ENCODE data around the gene LRRC4B.

LRRC4B gene

GRCh38 chr19:50522881-50523280 lies 45.4 kb downstream of the LRRC4B start:
- no peak for DNase-seq (ENCODE audit: low read depth)

GRCh38 chr19:50520822-50521465 lies 47.3 kb downstream of the LRRC4B start:
- no peak for DNase-seq (ENCODE audit: low read depth)

- no peak for DNase-seq (ENCODE audit: low read depth)
Observed at GRCh38 chr19:50519006-50519575, 49.1 kb downstream of the LRRC4B start.

DNA sequence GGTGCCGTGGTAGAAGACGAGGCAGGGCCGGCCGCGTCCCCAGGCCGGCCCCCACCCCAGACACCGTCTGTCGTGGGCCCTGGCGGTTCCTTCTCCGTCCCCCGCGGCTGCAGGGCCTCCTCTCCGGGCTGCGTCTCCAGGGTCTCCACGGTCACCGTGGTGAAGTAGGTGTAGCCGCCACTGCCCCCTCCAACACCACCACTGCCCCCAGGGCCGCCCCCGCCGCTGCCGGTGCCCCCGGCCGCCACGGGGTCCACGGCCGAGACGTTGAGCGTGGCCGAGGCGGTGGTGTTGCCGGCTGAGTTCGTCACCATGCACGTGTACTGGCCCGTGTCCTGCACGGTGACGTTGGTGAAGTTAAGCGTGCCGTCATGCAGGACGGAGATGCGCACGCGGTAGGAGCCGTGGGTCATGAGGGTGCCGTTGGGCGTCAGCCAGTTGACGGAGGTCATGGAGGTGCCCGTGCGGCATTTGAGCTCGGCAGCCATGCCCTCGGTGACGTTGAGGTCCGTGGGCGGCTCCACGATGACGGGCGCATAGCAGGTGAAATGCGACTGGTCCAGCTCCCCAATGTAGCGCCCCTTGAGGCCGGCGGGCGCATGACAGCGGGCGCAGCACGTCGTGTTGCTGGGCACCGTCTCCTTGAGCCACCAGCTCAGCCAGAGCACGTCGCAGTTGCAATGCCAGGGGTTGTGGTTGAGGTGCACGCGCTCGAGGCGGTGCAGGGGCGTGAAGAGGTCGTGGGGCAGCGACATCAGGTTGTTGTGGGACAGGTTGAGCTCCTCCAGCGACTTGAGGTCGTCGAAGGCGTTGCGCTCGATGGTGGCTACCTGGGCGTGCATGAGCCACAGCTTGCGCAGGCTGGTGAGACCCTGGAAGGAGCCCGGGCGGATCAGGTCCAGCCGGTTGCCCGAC lies 49.9 kb downstream of the LRRC4B start:
- DNase-seq (ENCODE audit: low read depth) = no peak

GRCh38 chr19:50517704-50518075 lies 50.5 kb downstream of the LRRC4B start:
- no peak for DNase-seq (ENCODE audit: low read depth)

DNA sequence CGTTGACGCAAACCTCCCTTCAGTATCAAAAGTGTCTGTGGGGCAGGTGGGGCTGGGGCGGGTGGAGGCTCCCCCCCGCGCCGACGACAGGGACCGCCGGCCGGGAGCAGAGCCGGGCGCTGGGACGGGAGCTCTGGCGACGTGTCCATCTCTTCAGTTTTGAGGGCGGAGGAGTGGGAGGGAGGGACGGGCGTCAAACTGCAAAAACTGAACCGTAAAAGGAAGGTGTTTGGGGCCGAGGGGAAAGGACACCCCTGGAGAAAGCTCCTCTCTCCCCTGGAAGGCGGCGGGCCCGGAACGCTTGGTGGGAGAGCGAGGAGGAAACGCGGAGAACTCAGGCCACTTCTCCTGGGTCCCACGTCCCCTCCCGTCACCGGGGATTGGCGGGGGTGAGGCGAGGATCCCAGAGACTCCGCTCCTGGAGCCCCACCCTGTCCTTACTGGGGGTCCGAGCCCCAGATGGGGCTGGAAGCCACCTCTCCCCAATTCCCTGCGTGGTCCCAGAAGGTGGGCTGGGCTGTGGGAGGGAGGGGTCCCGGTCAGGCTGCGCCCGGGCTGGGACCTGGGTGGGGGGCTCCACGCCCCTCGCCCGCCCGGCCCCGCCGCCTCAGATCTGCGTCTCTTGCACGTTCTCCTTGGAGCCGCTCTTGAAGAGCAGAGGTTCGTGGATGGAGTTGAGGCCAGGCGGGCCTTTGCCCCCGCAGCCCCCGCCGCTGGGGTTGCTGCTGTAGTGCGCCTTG lies 51.1 kb downstream of the LRRC4B start:
- no peak for DNase-seq (ENCODE audit: low read depth)

GRCh38 chr19:50516456-50516855 lies 51.8 kb downstream of the LRRC4B start:
- DNase-seq (ENCODE audit: low read depth) = no peak

DNA sequence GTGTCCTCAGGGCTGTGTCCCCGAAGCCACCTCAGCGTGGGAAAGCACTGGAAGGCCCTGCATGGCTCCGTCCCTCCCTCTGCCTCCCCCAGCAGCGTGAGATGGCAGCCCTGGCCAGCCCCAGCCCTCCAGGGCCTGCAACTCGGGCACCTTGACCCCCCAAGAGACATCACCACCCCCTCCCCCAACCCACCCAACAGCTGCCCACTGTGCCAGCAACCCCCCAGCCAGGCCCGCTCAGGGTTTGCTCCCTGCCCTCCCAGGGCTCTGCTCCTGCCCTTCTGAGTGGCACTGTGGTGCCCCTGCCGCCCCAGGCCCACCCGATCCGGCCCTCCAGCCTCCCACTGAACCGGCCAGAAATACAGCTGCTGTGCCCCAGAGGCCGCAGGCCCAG lies 53.1 kb downstream of the LRRC4B start:
- no peak for DNase-seq (ENCODE audit: low read depth)

GRCh38 chr19:50514346-50515167 lies 53.7 kb downstream of the LRRC4B start:
- no peak for DNase-seq (ENCODE audit: low read depth)

- no peak for DNase-seq (ENCODE audit: low read depth)
Observed at GRCh38 chr19:50513746-50514345, 54.4 kb downstream of the LRRC4B start, which contains the start of gene ASPDH. Gene ASPDH (minus strand): TSS chr19:50513913. CDS start chr19:50513823, 90 bp downstream.

GRCh38 chr19:50512999-50513745 lies 55.1 kb downstream of the LRRC4B start:
- DNase-seq (ENCODE audit: low read depth) = no peak

DNA sequence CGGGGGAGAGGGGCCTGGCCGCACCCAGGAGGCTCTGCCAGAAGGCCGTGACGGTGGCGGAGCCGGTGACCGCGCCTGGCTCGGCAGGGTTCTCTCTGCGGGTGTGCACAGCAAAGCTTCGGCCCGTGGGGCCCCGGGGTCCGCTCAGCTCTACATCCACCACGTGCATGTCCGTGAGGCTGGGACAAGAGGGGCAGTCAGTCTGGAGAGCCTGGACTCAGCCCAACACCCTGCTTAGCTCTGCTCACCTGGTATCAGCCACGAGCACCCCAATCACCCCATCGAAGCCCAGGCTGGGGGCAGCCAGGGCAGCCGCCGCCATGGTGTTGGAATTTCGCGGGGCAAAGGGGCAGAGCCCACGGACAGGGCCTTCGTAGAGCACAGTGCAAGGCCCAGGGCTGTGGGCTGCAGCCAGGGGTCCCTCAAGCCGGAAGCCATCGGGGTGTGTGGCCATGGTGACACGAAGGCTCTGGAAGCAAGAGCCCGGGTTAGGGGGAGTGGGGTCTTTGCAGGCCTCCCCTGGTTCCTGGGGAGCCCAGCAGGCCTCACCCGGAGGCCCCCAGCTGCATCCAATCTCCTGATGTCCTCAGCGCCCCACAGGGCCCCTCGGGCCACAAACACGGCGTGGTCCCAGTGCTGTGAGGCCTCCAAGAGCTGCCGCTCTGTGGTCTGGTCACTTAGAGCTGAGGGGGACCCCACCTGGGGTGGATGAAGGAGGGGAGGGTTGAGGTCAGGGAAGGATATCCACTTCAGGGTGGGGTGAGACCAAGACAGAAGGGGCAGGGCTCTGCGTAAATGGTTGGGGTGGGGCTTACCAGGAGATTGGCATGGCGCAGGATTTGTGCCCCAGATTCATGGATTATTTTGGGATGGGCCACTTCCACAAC lies 55.9 kb downstream of the LRRC4B start:
- DNase-seq (ENCODE audit: low read depth) = no peak

DNA sequence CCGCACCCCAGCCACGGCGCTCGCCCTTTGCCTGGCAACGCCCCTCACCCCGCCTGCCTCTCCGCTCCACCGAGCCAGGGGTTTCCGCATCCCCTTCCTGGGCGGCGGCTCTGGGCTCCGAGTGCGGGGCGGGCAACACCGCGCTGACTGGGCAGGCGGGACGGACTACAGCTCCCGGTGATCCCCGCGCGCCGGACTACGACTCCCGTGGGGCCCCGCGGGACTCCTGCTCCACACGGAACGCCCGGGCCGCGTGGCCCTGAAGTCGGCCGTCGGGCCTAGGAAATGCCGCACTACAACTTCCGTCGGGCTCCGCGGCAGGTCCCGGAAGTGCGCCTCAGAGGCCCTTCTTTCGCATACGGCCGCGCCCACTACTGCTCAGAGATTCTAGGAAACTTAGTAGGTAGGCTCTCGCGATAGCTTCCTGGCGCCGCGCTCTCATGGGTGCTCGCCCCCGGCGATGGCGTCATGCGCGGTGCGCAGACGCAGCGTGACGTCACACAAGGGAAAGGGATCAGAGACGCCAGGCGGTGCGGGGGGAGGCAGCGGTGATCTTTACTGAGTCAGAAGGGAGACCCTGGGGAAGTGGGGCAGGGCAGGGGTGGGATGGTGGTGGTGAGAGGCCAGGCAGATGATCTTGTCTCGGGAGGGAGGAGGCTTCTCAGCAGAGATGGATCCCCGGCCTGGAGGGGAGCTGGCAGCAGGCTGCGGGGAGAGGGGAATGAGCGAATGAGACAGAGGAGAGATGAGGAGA lies 57.0 kb downstream of the LRRC4B start, which contains the start of gene JOSD2:
TSS of gene JOSD2 (minus strand) at position 123 of the 754 bp plus-strand sequence. CDS start 760 bp downstream, outside the sequence.
- DNase-seq (ENCODE audit: low read depth) = peak; percentile 99

DNA sequence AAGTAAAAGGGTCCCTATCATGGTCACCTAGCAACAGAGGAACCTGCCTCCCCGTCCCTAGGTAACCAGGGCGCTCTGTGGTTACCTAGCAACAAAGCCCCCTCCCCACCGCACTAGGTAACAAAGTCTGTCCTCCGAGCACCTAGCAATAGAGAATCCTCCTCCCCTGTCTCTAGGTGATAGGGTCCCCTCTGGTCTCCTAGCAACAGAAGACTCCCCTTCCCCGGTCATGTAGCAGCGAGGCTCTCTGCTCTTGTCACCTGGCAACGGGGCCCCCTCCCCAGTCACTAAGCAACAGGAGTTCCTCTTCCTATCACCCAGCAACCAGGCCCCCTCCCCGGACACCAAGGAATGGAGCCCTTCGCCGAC lies 57.6 kb downstream of the LRRC4B start:
- peak; percentile 26 for DNase-seq (ENCODE audit: low read depth)

- DNase-seq (ENCODE audit: low read depth) = peak; percentile 15
Observed at GRCh38 chr19:50510121-50510670, 58.0 kb downstream of the LRRC4B start.

DNA sequence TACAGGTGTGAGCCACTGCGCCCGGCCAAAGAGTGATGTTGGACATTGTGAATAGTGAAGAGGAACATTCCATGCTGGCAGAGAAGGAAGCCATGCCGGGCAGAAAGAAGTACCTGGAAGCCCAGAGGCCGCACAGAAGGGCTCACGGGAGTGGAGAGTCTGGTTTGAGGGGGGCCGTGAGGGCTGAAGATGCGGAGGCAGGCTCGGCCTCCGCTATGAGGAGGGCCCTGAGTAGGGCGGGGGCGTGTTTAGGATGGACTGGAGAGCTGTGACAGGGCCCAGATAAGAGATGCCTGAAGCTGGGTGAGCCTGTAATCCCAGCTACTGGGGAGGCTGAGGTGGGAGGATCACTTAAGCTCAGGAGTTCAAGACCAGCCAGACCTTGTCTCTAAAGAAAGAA lies 58.9 kb downstream of the LRRC4B start:
- DNase-seq (ENCODE audit: low read depth) = no peak

GRCh38 chr19:50508843-50509190 lies 59.4 kb downstream of the LRRC4B start:
- no peak for DNase-seq (ENCODE audit: low read depth)

- DNase-seq (ENCODE audit: low read depth) = no peak
Observed at GRCh38 chr19:50507376-50507775, 60.9 kb downstream of the LRRC4B start.
